ENCODE results near the gene SLC16A12. TPM values are rescaled to one million over a fixed set of nuclear protein-coding genes. Genes with fewer than 3 reads are reported as not detected.

Gene SLC16A12
- total and polyA plus RNA-seq, 2 donors (not counting 1 experiment from before 2014, with no cell fraction given), result under 0.01 to 0.26 TPM

GRCh38 chr10:89566095-89566950 is 30.9 kb upstream of the SLC16A12 start:
- Histone ChIP-seq H3K4me3 (replicated peaks in 1 of 4; ENCODE audit: control extremely low read depth in 1 of 4, insufficient read depth in 1 of 4, low read depth in 3 of 4, low read length in 4 of 4) (no peak overlapping the region), H3K27me3 (ENCODE audit: control insufficient read depth, insufficient read depth, low read length) (no peaks in the 10 kb centered on the region), H3K79me2 (ENCODE audit: control insufficient read depth, insufficient read depth, low read length) (no peaks in the 10 kb centered on the region), H4K20me1 (ENCODE audit: control insufficient read depth, extremely low read depth, insufficient read depth, low read length) (no peaks in the 10 kb centered on the region), H3K36me3 (ENCODE audit: control insufficient read depth, insufficient read depth, low read length) (no peaks in the 10 kb centered on the region), H2AFZ (ENCODE audit: low read length) (no peak overlapping the region), H3K9ac (ENCODE audit: insufficient read depth, low read length) (no peak overlapping the region), H3K4me2 (ENCODE audit: extremely low read depth, insufficient read depth, low read length) (no peak overlapping the region), H3K4me1 (ENCODE audit: control insufficient read depth, extremely low read depth, insufficient read depth, low read length) (peaks cover 2% of the 10 kb centered on the region), H3K9me3 (ENCODE audit: control insufficient read depth, insufficient read depth, low read depth, low read length) (no peaks in the 10 kb centered on the region), H3K27ac (ENCODE audit: insufficient read depth, low read length) (no peak overlapping the region)
- peak in 1 of 2 donors; percentile 60 for DNase-seq (ENCODE audit: low read depth in 2 of 2)
- TF ChIP-seq, protein P1, sequence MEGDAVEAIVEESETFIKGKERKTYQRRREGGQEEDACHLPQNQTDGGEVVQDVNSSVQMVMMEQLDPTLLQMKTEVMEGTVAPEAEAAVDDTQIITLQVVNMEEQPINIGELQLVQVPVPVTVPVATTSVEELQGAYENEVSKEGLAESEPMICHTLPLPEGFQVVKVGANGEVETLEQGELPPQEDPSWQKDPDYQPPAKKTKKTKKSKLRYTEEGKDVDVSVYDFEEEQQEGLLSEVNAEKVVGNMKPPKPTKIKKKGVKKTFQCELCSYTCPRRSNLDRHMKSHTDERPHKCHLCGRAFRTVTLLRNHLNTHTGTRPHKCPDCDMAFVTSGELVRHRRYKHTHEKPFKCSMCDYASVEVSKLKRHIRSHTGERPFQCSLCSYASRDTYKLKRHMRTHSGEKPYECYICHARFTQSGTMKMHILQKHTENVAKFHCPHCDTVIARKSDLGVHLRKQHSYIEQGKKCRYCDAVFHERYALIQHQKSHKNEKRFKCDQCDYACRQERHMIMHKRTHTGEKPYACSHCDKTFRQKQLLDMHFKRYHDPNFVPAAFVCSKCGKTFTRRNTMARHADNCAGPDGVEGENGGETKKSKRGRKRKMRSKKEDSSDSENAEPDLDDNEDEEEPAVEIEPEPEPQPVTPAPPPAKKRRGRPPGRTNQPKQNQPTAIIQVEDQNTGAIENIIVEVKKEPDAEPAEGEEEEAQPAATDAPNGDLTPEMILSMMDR (conservative IDR thresholded peaks at IDR 0.05 in 1 of 2, IDR thresholded peaks at IDR 0.05 in 1 of 2; ENCODE audit: low read depth in 1 of 2, low read length in 2 of 2), result no peak
- TF ChIP-seq EZH2 (IDR thresholded peaks at IDR 0.05; ENCODE audit: low read length, missing control alignments), result no peak

DNA sequence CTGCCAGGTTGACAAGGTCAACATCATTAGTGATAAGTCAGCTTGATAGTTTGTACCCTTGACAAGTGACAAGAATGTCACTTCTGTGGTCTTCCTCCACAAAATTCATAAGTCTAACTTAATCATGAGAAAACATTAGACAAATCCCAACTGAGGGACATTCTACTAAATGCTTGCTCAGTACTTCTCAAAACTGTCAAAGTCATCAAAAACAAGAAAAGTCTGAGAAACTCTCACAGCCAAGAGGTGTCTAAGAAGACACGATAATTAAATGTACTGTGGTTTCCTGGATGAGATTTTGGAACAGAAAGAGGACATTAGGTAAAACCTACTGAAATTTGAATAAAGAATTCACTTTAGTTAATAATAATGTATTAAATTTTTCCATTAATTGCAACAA is 29.8 kb upstream of the SLC16A12 start:
- Histone ChIP-seq H3K4me2 (ENCODE audit: extremely low read depth, insufficient read depth, low read length) (no peak overlapping the region), H3K79me2 (ENCODE audit: control insufficient read depth, insufficient read depth, low read length) (no peaks in the 10 kb centered on the region), H2AFZ (ENCODE audit: low read length) (no peak overlapping the region), H3K27ac (ENCODE audit: insufficient read depth, low read length) (no peak overlapping the region), H3K27me3 (ENCODE audit: control insufficient read depth, insufficient read depth, low read length) (no peaks in the 10 kb centered on the region), H3K4me3 (replicated peaks in 1 of 4; ENCODE audit: control extremely low read depth in 1 of 4, insufficient read depth in 1 of 4, low read depth in 3 of 4, low read length in 4 of 4) (no peak overlapping the region), H3K36me3 (ENCODE audit: control insufficient read depth, insufficient read depth, low read length) (no peaks in the 10 kb centered on the region), H3K4me1 (ENCODE audit: control insufficient read depth, extremely low read depth, insufficient read depth, low read length) (peaks cover 2% of the 10 kb centered on the region), H3K9ac (ENCODE audit: insufficient read depth, low read length) (no peak overlapping the region), H3K9me3 (ENCODE audit: control insufficient read depth, insufficient read depth, low read depth, low read length) (no peaks in the 10 kb centered on the region), H4K20me1 (ENCODE audit: control insufficient read depth, extremely low read depth, insufficient read depth, low read length) (no peaks in the 10 kb centered on the region)
- TF ChIP-seq, protein P1 (conservative IDR thresholded peaks at IDR 0.05 in 1 of 2, IDR thresholded peaks at IDR 0.05 in 1 of 2; ENCODE audit: low read depth in 1 of 2, low read length in 2 of 2), result no peak
- TF ChIP-seq EZH2 (IDR thresholded peaks at IDR 0.05; ENCODE audit: low read length, missing control alignments), result no peak
- DNase-seq (ENCODE audit: low read depth in 2 of 2), result no peak

GRCh38 chr10:89563861-89564478 is 28.6 kb upstream of the SLC16A12 start:
- H3K4me3 ChIP-seq (replicated peaks in 1 of 4; ENCODE audit: control extremely low read depth in 1 of 4, insufficient read depth in 1 of 4, low read depth in 3 of 4, low read length in 4 of 4), result no peak overlapping the region
- H3K4me1 ChIP-seq (ENCODE audit: control insufficient read depth, extremely low read depth, insufficient read depth, low read length), result peaks cover 2% of the 10 kb centered on the region
- H4K20me1 ChIP-seq (ENCODE audit: control insufficient read depth, extremely low read depth, insufficient read depth, low read length), result no peaks in the 10 kb centered on the region
- no peaks in the 10 kb centered on the region for H3K9me3 ChIP-seq (ENCODE audit: control insufficient read depth, insufficient read depth, low read depth, low read length)
- peak; percentile 31 to 71 for DNase-seq (ENCODE audit: low read depth in 2 of 2)
- H3K4me2 ChIP-seq (ENCODE audit: extremely low read depth, insufficient read depth, low read length), result no peak overlapping the region
- H3K27me3 ChIP-seq (ENCODE audit: control insufficient read depth, insufficient read depth, low read length), result no peaks in the 10 kb centered on the region
- H3K9ac ChIP-seq (ENCODE audit: insufficient read depth, low read length), result no peak overlapping the region
- no peaks in the 10 kb centered on the region for H3K36me3 ChIP-seq (ENCODE audit: control insufficient read depth, insufficient read depth, low read length)
- no peak overlapping the region for H2AFZ ChIP-seq (ENCODE audit: low read length)
- no peaks in the 10 kb centered on the region for H3K79me2 ChIP-seq (ENCODE audit: control insufficient read depth, insufficient read depth, low read length)
- no peak overlapping the region for H3K27ac ChIP-seq (ENCODE audit: insufficient read depth, low read length)
- no peak for TF ChIP-seq EZH2 (IDR thresholded peaks at IDR 0.05; ENCODE audit: low read length, missing control alignments)
- TF ChIP-seq, protein P1 (conservative IDR thresholded peaks at IDR 0.05 in 1 of 2, IDR thresholded peaks at IDR 0.05 in 1 of 2; ENCODE audit: low read depth in 1 of 2, low read length in 2 of 2), result peak; percentile 62 to 64
